HG02938 (cell line): ENCODE measurements around the gene FAM111B.
A peak's percentile ranks its signal among the peaks of the same experiment; 100 is the strongest.
"Not testable (repeated sequence)": the region's sequence is repeated elsewhere in the genome, so short reads cannot be mapped to it uniquely, and the experiment has no call there.

Experiments
- ATAC-seq: cut with Tn5 transposase; IDR thresholded peaks from one replicate; pipeline ENCODE4 v1.9.1; 2021; ENCODE audit warnings: mild to moderate bottlenecking, moderate library complexity; ENCODE audit not compliant: unreplicated experiment

The FAM111B gene

GRCh38 chr11:59097938-59098337 is 9.1 kb upstream of the FAM111B start:
- not testable (repeated sequence) for ATAC-seq

GRCh38 chr11:59102259-59102765 is 4.7 kb upstream of the FAM111B start:
- ATAC-seq: peak; percentile 64

DNA sequence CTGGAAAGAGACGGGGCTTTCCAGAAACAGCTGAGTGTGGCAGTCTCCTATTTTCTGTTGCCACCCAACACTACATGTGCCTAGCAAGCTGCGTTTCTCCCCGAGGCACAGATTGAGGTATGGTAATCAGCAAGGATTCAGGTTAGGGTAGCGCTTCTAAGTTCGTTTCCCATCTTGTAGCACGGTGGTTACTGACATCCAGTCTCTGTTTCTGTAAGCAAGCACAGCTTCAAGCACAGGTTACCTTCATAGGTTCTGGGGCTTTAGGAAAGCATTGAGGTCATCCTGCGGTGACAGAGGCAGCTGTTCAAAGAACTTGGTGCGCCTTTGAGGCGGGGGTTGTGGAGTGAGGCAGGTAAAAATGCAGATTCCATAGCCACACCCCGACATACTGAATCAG is 684 bp downstream of the FAM111B start:
- peak; percentile 30 for ATAC-seq

DNA sequence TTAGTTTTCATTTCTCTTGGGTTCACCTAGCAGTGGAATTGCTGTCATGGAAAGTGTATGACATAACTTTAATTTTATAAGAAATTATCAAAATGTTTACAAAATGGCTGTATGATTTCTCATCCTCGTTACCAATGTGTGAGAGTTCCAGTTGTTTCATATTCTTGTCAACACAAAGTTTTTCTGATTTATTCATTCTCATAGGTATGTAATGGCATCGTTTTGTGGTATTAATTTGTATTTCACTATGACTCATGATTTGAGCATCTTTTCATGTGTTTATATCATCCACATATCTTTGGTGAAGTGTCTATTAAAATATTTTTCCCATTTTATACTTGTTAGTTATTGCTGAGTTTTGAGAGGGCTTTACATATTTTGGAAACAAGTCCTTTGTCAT is 5.5 kb downstream of the FAM111B start:
- no peak for ATAC-seq

DNA sequence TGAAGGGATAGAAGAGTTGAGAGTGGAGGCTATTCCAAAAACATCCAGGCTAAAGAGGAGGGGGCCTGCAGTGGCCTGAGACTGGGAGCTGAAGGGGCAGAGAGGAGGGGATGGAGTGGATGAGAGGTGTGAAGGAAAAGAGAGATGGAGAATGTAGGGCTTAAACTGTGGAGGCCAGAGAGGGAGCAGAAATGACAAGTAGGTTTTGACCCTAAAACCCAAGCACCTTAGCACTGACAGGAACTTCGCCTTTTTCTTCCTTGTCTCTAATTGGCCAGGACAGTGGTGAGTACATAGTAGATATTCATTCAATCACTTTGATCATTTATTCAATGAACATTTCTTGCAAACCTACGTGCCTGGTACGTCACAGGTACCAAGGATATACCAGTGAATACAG is 7.3 kb downstream of the FAM111B start:
- no peak for ATAC-seq

DNA sequence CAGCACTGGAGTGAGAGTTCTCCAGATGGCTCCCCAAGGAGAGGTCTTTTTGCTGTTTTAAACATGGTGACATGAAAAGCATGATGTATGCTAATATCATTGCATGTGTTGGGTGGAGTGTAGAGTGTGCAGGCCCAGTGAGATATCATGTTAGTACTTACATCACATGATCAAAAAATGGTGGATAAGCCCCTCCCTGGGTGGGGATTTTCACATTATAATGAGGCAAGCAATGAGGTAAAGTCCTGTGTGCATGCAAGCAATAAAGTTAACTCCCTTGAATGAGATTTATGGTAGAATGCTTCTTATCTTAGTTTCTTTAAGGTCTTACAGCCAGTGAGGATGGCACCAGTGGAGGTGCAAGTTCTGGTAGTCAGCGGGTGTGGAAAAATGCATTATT is 8.5 kb downstream of the FAM111B start:
- no peak for ATAC-seq

GRCh38 chr11:59117774-59118173 is 10.7 kb downstream of the FAM111B start:
- no peak for ATAC-seq

DNA sequence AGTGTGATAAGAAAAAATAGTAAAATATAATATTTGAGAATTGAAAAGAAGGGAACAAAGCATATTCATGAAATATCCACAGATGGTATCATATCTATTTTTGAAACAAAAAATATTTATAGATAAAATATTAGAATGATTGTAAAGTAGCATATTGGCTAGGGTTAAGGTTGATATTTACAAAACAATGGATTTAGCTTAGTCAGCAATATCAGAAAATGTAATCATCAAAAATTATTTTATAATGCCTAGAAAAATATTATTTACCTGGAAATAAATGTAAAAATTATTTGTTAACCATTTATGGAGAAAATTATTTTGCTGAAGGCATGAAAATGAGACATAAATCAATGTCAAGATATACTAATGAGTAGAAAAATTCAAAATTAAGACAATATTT is 12.8 kb downstream of the FAM111B start:
- ATAC-seq: no peak

- peak; percentile 94 for ATAC-seq
These were observed 28.8 kb downstream of the FAM111B start for GRCh38 chr11:59135648-59136461.

DNA sequence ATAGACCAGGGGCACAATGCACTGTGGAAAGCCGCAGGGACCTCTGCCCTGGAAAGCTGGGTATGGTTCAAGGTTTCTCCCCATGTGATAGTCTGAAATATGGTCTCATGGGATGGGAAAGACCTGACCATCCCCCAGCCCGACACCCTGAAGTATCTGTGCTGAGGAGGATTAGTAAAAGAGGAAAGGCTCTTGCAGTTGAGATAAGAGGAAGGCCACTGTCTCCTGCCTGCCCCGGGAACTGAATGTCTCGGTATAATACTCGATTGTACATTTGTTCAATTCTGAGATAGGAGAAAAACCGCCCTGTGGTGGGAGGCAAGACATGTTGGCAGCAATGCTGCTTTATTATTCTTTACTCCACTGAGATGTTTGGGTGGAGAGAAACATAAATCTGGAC is 29.5 kb downstream of the FAM111B start:
- not testable (repeated sequence) for ATAC-seq

DNA sequence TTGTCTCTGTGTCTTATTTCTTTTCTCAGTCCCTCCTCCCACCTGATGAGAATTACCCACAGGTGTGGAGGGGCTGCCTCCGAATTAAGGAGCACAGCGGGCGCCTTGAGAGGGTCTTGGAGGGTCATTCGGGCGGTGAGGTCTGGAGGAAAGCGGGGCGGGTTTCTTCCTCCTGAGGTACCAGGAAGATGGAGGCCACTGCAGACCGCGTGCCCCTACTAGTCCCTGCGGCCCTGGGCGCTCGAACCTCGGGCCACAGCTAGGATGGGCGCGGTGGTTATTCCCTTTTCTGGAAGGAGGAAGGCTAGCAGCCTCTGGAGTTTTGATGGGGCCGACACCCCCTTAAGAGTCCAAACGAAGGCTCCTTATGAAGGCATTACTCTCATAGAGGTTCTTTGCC is 30.2 kb downstream of the FAM111B start:
- no peak for ATAC-seq

DNA sequence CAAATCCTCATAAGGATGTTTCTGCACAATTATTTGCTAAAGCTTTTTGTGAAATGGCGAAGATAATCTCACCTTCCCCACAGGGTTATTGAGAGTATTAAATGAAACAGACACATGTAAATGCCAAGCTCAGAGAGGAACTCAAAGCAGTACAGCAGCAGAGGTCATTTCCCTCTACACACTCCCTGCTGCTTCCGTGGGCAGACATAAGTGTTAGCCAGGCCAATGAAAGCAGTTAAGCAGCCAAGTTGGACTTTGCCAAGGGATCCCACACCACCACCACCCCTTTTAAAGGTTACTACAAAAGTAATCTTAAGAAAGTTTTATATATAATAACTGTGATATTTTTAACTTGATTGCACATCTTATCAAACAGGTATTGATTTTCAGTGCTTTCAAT is 31.6 kb downstream of the FAM111B start:
- ATAC-seq: no peak

- no peak for ATAC-seq
These were observed 34.2 kb downstream of the FAM111B start for GRCh38 chr11:59141191-59141590.

- peak; percentile 0 for ATAC-seq
These were observed 34.8 kb downstream of the FAM111B start for GRCh38 chr11:59141673-59142460.

GRCh38 chr11:59142530-59143507 is 35.8 kb downstream of the FAM111B start, which contains the start of gene FAM111A:
Gene FAM111A, plus strand, starts transcription at chr11:59142856. Its CDS starts 6,017 bp downstream, at chr11:59148873.
- peak; percentile 69 for ATAC-seq

- no peak for ATAC-seq
These were observed 37.1 kb downstream of the FAM111B start for GRCh38 chr11:59144096-59144495.

- ATAC-seq: peak; percentile 64
These were observed 37.7 kb downstream of the FAM111B start for GRCh38 chr11:59144579-59145345.

GRCh38 chr11:59145534-59145933 is 38.5 kb downstream of the FAM111B start:
- ATAC-seq: no peak

DNA sequence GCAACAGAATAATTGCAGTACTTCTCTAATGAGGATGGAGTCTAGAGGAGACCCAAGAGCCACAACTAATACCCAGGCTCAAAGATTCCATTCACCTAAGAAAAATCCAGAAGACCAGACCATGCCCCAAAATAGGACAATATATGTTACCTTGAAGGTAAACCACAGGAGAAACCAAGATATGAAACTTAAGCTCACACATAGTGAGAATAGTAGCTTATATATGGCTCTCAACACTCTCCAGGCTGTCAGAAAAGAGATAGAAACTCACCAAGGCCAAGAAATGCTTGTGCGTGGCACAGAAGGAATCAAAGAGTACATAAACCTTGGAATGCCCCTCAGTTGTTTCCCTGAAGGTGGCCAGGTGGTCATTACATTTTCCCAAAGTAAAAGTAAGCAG is 44.7 kb downstream of the FAM111B start:
- peak; percentile 67 for ATAC-seq
